CD8-positive, alpha-beta memory T cell (primary cell): ENCODE data around the gene PROK2. TPM values are rescaled to one million over a fixed set of nuclear protein-coding genes. Genes with fewer than 3 reads are reported as not detected.

Experiments
- CTCF ChIA-PET: fragments of 350-600 bp; sonication (Branson Sonifier 250); formaldehyde crosslinking; loops from one replicate; lab custom pipeline; 2021; ENCODE audit warnings: antibody characterized with exemption; lab: Charles Lee
- POLR2A ChIA-PET: fragments of 350-600 bp; sonication (Branson Sonifier 250); formaldehyde crosslinking; loops from one replicate; lab custom pipeline; 2021; ENCODE audit warnings: antibody characterized with exemption; lab: Charles Lee
- DNase-seq, 5 donors: peaks; one replicate each; pipeline versions ENCODE4 v3.0.0 to v3.0.0-alpha.2; 2020 to 2022; ENCODE audit warnings: mixed read lengths in 1 of 5
- H3K27ac ChIP-seq: one replicate; pipeline ENCODE4 v1.7.0; 2013; ENCODE audit warnings: low read depth, mild to moderate bottlenecking, low read length, moderate library complexity
- H3K27me3 ChIP-seq: 2 replicates; pipeline ENCODE4 v1.7.0; 2013; ENCODE audit warnings: low read length, mild to moderate bottlenecking; ENCODE audit not compliant: insufficient read depth, poor library complexity, severe bottlenecking
- H3K36me3 ChIP-seq: 2 replicates; pipeline ENCODE4 v1.7.0; 2013; ENCODE audit warnings: mild to moderate bottlenecking, low read length, moderate library complexity; ENCODE audit not compliant: insufficient read depth
- H3K4me1 ChIP-seq: 2 replicates; pipeline ENCODE4 v1.7.0; 2013; ENCODE audit warnings: mild to moderate bottlenecking, low read length, moderate library complexity; ENCODE audit not compliant: insufficient read depth
- H3K4me3 ChIP-seq: 2 replicates; pipeline ENCODE4 v1.7.0; 2013; ENCODE audit warnings: mild to moderate bottlenecking, low read length
- H3K9me3 ChIP-seq: 2 replicates; pipeline ENCODE4 v1.7.0; 2013; ENCODE audit warnings: mild to moderate bottlenecking, low read length
- H3K27ac Mint-ChIP-seq, 8 donors: one replicate each; pipeline ENCODE4 v1.8.0; 2020 to 2021; ENCODE audit warnings: mixed read lengths in 8 of 8, mild to moderate bottlenecking in 6 of 8, inconsistent platforms in 3 of 8, moderate library complexity in 3 of 8
- H3K27me3 Mint-ChIP-seq, 2 donors: one replicate each; pipeline ENCODE4 v1.8.0; 2020 to 2021; ENCODE audit warnings: mixed read lengths in 2 of 2, mild to moderate bottlenecking in 1 of 2, moderate library complexity in 1 of 2
- H3K36me3 Mint-ChIP-seq, 3 donors: one replicate each; pipeline ENCODE4 v1.8.0; 2020 to 2021; ENCODE audit warnings: mixed read lengths in 3 of 3, inconsistent platforms in 1 of 3, mild to moderate bottlenecking in 1 of 3
- H3K4me1 Mint-ChIP-seq, 3 donors: one replicate each; pipeline ENCODE4 v1.8.0; 2020 to 2021; ENCODE audit warnings: mixed read lengths in 3 of 3, inconsistent platforms in 1 of 3, mild to moderate bottlenecking in 1 of 3
- H3K4me3 Mint-ChIP-seq, 7 donors: one replicate each; pipeline ENCODE4 v1.8.0; 2020 to 2021; ENCODE audit warnings: mixed read lengths in 7 of 7, mild to moderate bottlenecking in 6 of 7, moderate library complexity in 4 of 7, inconsistent platforms in 2 of 7
- H3K9me3 Mint-ChIP-seq, 5 donors: one replicate each; pipeline ENCODE4 v1.8.0; 2020 to 2022; ENCODE audit warnings: mixed read lengths in 5 of 5, mild to moderate bottlenecking in 3 of 5, moderate library complexity in 2 of 5, inconsistent platforms in 1 of 5
- polyA plus RNA-seq: library from polyadenylated mRNA; unstranded; fragments of 300-500 nt; fragmentation: Illumina TruSeq; gene quantifications from one replicate; pipeline ENCODE4 v1.2.3, GENCODE V29; 2021
- total RNA-seq, 2 experiments: library from RNA; stranded (reverse); gene quantifications; one replicate each; pipeline ENCODE4 v1.2.3, GENCODE V29; 2021

PROK2 gene
- total and polyA plus RNA-seq, 3 experiments from 2014 or later: 0.28 to 1.4 (median 0.33) TPM

DNA sequence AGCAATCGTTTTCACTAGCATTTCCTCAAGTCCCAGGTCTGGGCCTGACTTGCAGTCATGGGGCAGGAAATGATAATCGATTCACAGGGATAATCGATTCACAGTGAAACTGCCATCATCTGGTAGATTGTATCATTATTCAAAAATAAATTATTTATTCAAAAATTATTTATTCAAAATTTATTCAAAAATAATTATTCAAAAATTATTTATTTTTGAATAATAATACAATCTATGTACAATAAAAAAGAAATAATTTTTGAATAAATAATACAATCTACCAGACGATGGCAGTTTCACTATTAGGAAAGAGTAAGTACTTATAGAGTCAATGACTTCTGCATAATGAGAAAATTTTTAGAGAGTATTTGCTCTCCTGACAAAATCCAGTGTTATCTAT lies 28.1 kb upstream of the PROK2 start:
- H3K27me3 ChIP-seq: no peaks in the 10 kb centered on the region
- ChIA-PET POLR2A (no interaction called here), CTCF (no interaction called here)
- H3K27ac ChIP-seq: no peak overlapping the region
- no peak overlapping the region for H3K4me3 ChIP-seq
- H3K4me3 Mint-ChIP-seq: no peak overlapping the region
- no peaks in the 10 kb centered on the region for H3K9me3 Mint-ChIP-seq
- peaks cover 0 to 2% (median 0%) of the 10 kb centered on the region in 3 donors for H3K36me3 Mint-ChIP-seq
- H3K4me1 Mint-ChIP-seq: no peaks in the 10 kb centered on the region
- no peaks in the 10 kb centered on the region for H3K4me1 ChIP-seq
- no peaks in the 10 kb centered on the region for H3K36me3 ChIP-seq
- no peak overlapping the region for H3K27ac Mint-ChIP-seq
- no peak for DNase-seq
- no peaks in the 10 kb centered on the region for H3K27me3 Mint-ChIP-seq
- H3K9me3 ChIP-seq: no peaks in the 10 kb centered on the region

DNA sequence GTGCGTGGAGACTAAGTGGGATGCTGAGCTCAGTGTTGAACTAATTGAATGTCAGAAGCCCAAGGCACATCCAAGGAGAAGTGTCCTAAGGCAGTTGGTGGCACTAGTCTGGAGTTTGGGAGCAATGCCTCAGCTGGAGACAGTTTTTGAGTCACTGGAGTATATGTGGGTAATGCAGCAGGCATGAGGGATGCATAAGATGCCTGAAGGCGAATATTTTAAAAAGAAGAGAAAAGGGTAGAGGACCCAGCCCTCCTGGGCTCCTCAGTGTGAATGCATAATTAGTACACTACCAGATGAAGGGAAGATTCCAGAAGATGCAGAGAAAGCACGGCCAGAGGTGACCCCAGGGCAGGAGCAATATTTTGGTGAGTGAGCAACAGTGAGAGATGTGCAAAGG lies 25.1 kb upstream of the PROK2 start:
- Mint-ChIP-seq H3K27ac (no peak overlapping the region), H3K4me1 (no peaks in the 10 kb centered on the region), H3K36me3 (peaks cover 0 to 2% (median 0%) of the 10 kb centered on the region in 3 donors), H3K4me3 (no peak overlapping the region), H3K27me3 (peaks cover 0 to 15% of the 10 kb centered on the region in 2 donors), H3K9me3 (no peaks in the 10 kb centered on the region)
- Histone ChIP-seq H3K27ac (no peak overlapping the region), H3K4me1 (no peaks in the 10 kb centered on the region), H3K27me3 (no peaks in the 10 kb centered on the region), H3K36me3 (no peaks in the 10 kb centered on the region), H3K4me3 (no peak overlapping the region), H3K9me3 (no peaks in the 10 kb centered on the region)
- ChIA-PET CTCF (no interaction called here), POLR2A (no interaction called here)
- no peak for DNase-seq

DNA sequence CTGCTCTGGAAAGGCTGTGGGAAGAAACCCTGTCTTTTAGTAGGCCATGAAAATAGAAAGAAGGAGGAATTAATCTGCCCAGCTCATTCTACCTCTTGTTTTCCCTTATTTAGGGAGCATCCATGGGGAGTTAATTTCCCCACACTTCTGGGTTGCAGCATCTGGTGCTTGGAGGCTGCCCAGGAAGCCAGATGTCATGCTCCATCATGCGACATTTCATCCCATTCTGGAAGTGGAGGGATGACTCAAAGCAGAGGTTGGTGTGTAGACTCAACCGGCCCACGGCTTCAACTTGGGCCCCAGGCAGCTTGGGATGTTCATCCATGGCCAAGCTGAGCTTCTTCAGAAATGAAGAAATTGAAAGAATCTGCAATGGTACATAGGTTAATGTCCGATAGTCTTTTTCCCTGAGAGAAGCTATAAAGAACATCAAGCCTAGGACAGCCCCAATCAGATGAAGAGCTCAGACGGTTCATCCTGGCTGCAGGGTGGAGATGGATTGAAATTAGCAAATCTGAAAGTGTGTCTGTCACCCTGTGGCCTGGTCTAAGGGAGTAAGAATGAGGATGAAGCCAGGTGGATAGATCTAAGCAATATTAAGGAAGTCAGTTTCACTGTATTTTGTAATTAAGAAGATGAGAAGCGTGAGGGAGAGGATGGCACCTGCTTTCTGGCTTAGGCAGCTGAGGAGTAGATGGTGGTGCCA lies 24.5 kb upstream of the PROK2 start:
- POLR2A ChIA-PET: no interaction called here
- Histone ChIP-seq H3K4me3 (no peak overlapping the region), H3K27me3 (no peaks in the 10 kb centered on the region), H3K4me1 (no peaks in the 10 kb centered on the region), H3K36me3 (no peaks in the 10 kb centered on the region), H3K9me3 (no peaks in the 10 kb centered on the region), H3K27ac (no peak overlapping the region)
- Mint-ChIP-seq H3K4me3 (no peak overlapping the region), H3K27me3 (peaks cover 0 to 15% of the 10 kb centered on the region in 2 donors), H3K27ac (no peak overlapping the region), H3K36me3 (peaks cover 0 to 2% (median 0%) of the 10 kb centered on the region in 3 donors), H3K4me1 (no peaks in the 10 kb centered on the region), H3K9me3 (no peaks in the 10 kb centered on the region)
- CTCF ChIA-PET: no interaction called here
- no peak for DNase-seq

DNA sequence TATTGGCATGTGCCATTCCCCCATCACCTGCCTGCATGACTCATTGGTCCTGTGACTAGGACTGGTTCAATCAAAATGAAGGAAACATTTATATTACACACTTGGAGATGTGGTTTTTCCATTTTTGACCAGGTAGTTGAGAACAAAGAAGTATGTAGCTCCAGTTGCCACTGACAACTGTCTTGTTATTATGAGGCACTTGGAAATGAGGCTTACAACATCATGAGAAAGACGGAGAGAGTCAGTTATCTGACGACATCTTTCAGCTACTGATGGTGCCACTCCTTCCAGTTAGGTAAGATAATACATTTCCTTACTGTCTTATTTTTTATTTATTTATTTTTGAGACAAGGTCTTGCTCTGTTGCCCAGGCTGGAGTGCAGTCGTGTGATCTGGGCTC lies 21.8 kb upstream of the PROK2 start:
- no peak for DNase-seq
- Mint-ChIP-seq H3K4me1 (no peaks in the 10 kb centered on the region), H3K9me3 (no peaks in the 10 kb centered on the region), H3K36me3 (no peaks in the 10 kb centered on the region), H3K4me3 (no peak overlapping the region), H3K27me3 (peaks cover 9 to 31% of the 10 kb centered on the region in 2 donors), H3K27ac (no peak overlapping the region)
- Histone ChIP-seq H3K4me3 (no peak overlapping the region), H3K4me1 (no peaks in the 10 kb centered on the region), H3K27ac (no peak overlapping the region), H3K27me3 (no peaks in the 10 kb centered on the region), H3K36me3 (no peaks in the 10 kb centered on the region), H3K9me3 (no peaks in the 10 kb centered on the region)
- ChIA-PET CTCF (interaction anchor here (1.3 kb wide), 1 partner anchor 9 kb away, joined by 3 read pairs; no protein-coding TSS in a partner anchor), POLR2A (no interaction called here)

DNA sequence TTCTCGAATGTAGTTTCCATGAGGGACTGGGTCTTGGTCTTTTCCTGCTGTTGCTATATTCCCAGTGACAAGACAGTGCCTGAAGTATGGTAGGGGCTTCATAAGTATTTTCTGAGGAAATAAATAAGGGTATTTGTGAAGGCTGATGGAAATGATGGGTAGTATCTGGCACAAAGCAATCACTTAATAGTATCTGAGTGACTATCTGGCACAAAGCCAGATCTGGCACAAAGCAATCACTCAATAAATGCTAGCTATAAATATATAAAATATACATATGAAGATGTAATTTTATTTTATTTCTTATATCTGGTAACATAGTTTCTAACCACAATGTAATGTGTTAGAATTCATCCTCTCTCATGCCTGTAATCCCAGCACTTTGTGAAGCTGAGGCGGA lies 20.7 kb upstream of the PROK2 start:
- no peak for DNase-seq
- H3K4me3 ChIP-seq: no peak overlapping the region
- POLR2A ChIA-PET: no interaction called here
- H3K36me3 Mint-ChIP-seq: no peaks in the 10 kb centered on the region
- CTCF ChIA-PET: interaction anchor here (1.3 kb wide), 1 partner anchor 10 kb away, joined by 3 read pairs; no protein-coding TSS in a partner anchor
- H3K27me3 Mint-ChIP-seq: peaks cover 9 to 37% of the 10 kb centered on the region in 2 donors
- no peaks in the 10 kb centered on the region for H3K4me1 ChIP-seq
- H3K9me3 Mint-ChIP-seq: no peaks in the 10 kb centered on the region
- no peak overlapping the region for H3K27ac Mint-ChIP-seq
- no peak overlapping the region for H3K4me3 Mint-ChIP-seq
- no peaks in the 10 kb centered on the region for H3K4me1 Mint-ChIP-seq
- H3K9me3 ChIP-seq: no peaks in the 10 kb centered on the region
- no peaks in the 10 kb centered on the region for H3K36me3 ChIP-seq
- H3K27ac ChIP-seq: no peak overlapping the region
- H3K27me3 ChIP-seq: no peaks in the 10 kb centered on the region

DNA sequence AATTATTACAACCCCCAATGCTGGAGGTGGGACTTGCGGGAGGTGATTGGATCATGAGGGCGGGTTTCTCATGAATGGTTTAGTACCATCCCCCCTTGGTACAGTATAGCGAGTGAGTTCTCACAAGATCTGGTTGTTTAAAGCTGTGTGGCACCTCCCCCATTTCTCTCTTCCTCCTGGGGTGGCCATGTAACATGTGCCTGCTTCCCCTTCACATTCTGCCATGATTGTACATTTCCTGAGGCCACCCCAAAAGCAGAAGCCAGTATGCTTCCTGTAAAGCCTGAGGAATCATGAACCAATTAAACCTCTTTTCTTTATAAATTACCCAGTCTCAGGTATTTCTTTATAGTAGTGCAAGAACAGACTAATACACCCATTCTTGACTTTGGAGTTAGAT lies 20.3 kb upstream of the PROK2 start:
- Mint-ChIP-seq H3K9me3 (no peaks in the 10 kb centered on the region), H3K27me3 (peaks cover 13 to 38% of the 10 kb centered on the region in 2 donors), H3K4me1 (no peaks in the 10 kb centered on the region), H3K36me3 (no peaks in the 10 kb centered on the region), H3K4me3 (no peak overlapping the region), H3K27ac (no peak overlapping the region)
- Histone ChIP-seq H3K4me1 (no peaks in the 10 kb centered on the region), H3K36me3 (no peaks in the 10 kb centered on the region), H3K4me3 (no peak overlapping the region), H3K27ac (no peak overlapping the region), H3K9me3 (no peaks in the 10 kb centered on the region), H3K27me3 (no peaks in the 10 kb centered on the region)
- POLR2A ChIA-PET: no interaction called here
- CTCF ChIA-PET: no interaction called here
- DNase-seq: no peak

DNA sequence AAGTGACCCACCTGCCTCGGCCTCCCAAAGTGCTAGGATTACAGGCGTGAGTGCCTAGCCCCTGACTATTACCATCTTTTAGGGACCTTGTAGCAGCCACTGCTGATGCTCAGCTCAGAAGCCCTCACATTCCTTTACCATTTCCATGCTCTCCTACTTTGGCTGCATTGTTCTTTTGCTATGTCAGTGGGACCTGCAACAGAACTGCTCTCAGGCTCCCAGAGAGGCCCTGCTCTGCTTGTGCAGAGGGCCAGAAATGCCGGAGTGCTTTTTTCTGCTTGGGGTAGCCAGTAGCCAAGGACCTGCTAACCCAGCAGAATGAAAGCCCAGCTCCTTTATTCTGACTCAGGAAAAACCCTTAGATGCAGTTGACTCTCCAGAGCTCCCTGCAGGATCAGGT lies 18.3 kb upstream of the PROK2 start:
- Histone ChIP-seq H3K36me3 (no peaks in the 10 kb centered on the region), H3K27me3 (no peaks in the 10 kb centered on the region), H3K4me3 (no peak overlapping the region), H3K9me3 (no peaks in the 10 kb centered on the region), H3K27ac (no peak overlapping the region), H3K4me1 (no peaks in the 10 kb centered on the region)
- Mint-ChIP-seq H3K4me1 (no peaks in the 10 kb centered on the region), H3K9me3 (no peaks in the 10 kb centered on the region), H3K36me3 (no peaks in the 10 kb centered on the region), H3K27ac (no peak overlapping the region), H3K27me3 (peaks cover 13 to 49% of the 10 kb centered on the region in 2 donors), H3K4me3 (no peak overlapping the region)
- POLR2A ChIA-PET: no interaction called here
- DNase-seq: no peak
- CTCF ChIA-PET: no interaction called here

DNA sequence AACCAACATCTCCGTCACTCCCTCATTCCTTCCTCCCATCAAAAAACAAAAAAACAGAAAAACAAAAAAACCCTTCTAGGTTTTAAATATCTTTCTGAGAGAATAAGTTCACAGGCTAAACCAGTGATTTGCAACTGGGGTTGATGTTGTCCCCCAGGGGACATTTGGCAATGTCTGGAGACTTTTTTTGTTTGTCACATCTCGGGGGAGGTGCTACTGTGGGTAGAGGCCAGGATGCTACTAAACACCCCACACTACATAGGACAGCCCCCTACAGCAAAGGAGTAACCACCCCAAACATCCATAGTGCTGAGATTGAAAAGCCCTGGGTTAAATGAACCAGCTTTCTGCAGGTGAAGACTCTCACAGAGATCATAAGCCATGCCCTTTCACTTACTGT lies 17.0 kb upstream of the PROK2 start:
- H3K27ac ChIP-seq: no peak overlapping the region
- Mint-ChIP-seq H3K4me3 (no peak overlapping the region), H3K9me3 (no peaks in the 10 kb centered on the region), H3K27ac (peak overlapping the region in 1 of 8 donors; percentile 60), H3K36me3 (no peaks in the 10 kb centered on the region), H3K27me3 (peaks cover 13 to 51% of the 10 kb centered on the region in 2 donors), H3K4me1 (no peaks in the 10 kb centered on the region)
- H3K4me3 ChIP-seq: no peak overlapping the region
- H3K36me3 ChIP-seq: no peaks in the 10 kb centered on the region
- DNase-seq: no peak
- no peaks in the 10 kb centered on the region for H3K4me1 ChIP-seq
- no peaks in the 10 kb centered on the region for H3K27me3 ChIP-seq
- no peaks in the 10 kb centered on the region for H3K9me3 ChIP-seq
- POLR2A ChIA-PET: no interaction called here
- CTCF ChIA-PET: no interaction called here
